ENCODE results near the gene NEK11. TPM values are rescaled to one million over a fixed set of nuclear protein-coding genes. Genes with fewer than 3 reads are reported as not detected.

Gene NEK11
- total RNA-seq, 1 donor from 2014 or later = 4.4 TPM

GRCh38 chr3:131025539-131025938 is 1.1 kb upstream of the NEK11 start:
- DNase-seq (ENCODE audit: low spot score) = no peak
- Mint-ChIP-seq H3K27ac (ENCODE audit: unreplicated experiment) (no peak overlapping the region), H3K9me3 (ENCODE audit: low read depth) (no peaks in the 10 kb centered on the region), H3K27me3 (ENCODE audit: low read depth) (no peaks in the 10 kb centered on the region), H3K36me3 (ENCODE audit: low read depth) (peaks cover 2% of the 10 kb centered on the region), H3K4me1 (ENCODE audit: low read depth) (peaks cover 34% of the 10 kb centered on the region), H3K4me3 (ENCODE audit: unreplicated experiment) (peak overlapping the region; percentile 88)
- no peak for TF ChIP-seq CTCF (IDR thresholded peaks at IDR 0.05)

- no peaks in the 10 kb centered on the region for H3K9me3 Mint-ChIP-seq (ENCODE audit: low read depth)
- no peak for TF ChIP-seq CTCF (IDR thresholded peaks at IDR 0.05)
- H3K4me3 Mint-ChIP-seq (ENCODE audit: unreplicated experiment) = no peak overlapping the region
- H3K27ac Mint-ChIP-seq (ENCODE audit: unreplicated experiment) = no peak overlapping the region
- no peaks in the 10 kb centered on the region for H3K27me3 Mint-ChIP-seq (ENCODE audit: low read depth)
- peaks cover 23% of the 10 kb centered on the region for H3K4me1 Mint-ChIP-seq (ENCODE audit: low read depth)
- no peak for DNase-seq (ENCODE audit: low spot score)
- H3K36me3 Mint-ChIP-seq (ENCODE audit: low read depth) = peaks cover 4% of the 10 kb centered on the region
Observed at GRCh38 chr3:131028844-131029243, 2.2 kb downstream of the NEK11 start.

GRCh38 chr3:131031660-131032059 is 5.0 kb downstream of the NEK11 start:
- Mint-ChIP-seq H3K27ac (ENCODE audit: unreplicated experiment) (no peak overlapping the region), H3K9me3 (ENCODE audit: low read depth) (no peaks in the 10 kb centered on the region), H3K4me1 (ENCODE audit: low read depth) (peaks cover 25% of the 10 kb centered on the region), H3K4me3 (ENCODE audit: unreplicated experiment) (no peak overlapping the region), H3K27me3 (ENCODE audit: low read depth) (no peaks in the 10 kb centered on the region), H3K36me3 (ENCODE audit: low read depth) (peaks cover 2% of the 10 kb centered on the region)
- DNase-seq (ENCODE audit: low spot score) = no peak
- no peak for TF ChIP-seq CTCF (IDR thresholded peaks at IDR 0.05)

GRCh38 chr3:131033480-131034080 is 6.9 kb downstream of the NEK11 start:
- Mint-ChIP-seq H3K4me3 (ENCODE audit: unreplicated experiment) (no peak overlapping the region), H3K27me3 (ENCODE audit: low read depth) (no peaks in the 10 kb centered on the region), H3K27ac (ENCODE audit: unreplicated experiment) (no peak overlapping the region), H3K9me3 (ENCODE audit: low read depth) (no peaks in the 10 kb centered on the region), H3K36me3 (ENCODE audit: low read depth) (peaks cover 2% of the 10 kb centered on the region), H3K4me1 (ENCODE audit: low read depth) (peaks cover 23% of the 10 kb centered on the region)
- DNase-seq (ENCODE audit: low spot score) = no peak
- TF ChIP-seq CTCF (IDR thresholded peaks at IDR 0.05) = peak; percentile 91

GRCh38 chr3:131036200-131036816 is 9.6 kb downstream of the NEK11 start:
- DNase-seq (ENCODE audit: low spot score) = no peak
- peak overlapping the region; percentile 47 for H3K27ac Mint-ChIP-seq (ENCODE audit: unreplicated experiment)
- no peaks in the 10 kb centered on the region for H3K27me3 Mint-ChIP-seq (ENCODE audit: low read depth)
- TF ChIP-seq CTCF (IDR thresholded peaks at IDR 0.05) = no peak
- H3K9me3 Mint-ChIP-seq (ENCODE audit: low read depth) = no peaks in the 10 kb centered on the region
- H3K36me3 Mint-ChIP-seq (ENCODE audit: low read depth) = no peaks in the 10 kb centered on the region
- peaks cover 23% of the 10 kb centered on the region for H3K4me1 Mint-ChIP-seq (ENCODE audit: low read depth)
- H3K4me3 Mint-ChIP-seq (ENCODE audit: unreplicated experiment) = no peak overlapping the region
